MM.1S (cell line): ENCODE measurements around the gene FAM186B.
A peak's percentile ranks its signal among the peaks of the same experiment; 100 is the strongest.
"Not testable (repeated sequence)": the region's sequence is repeated elsewhere in the genome, so short reads cannot be mapped to it uniquely, and the experiment has no call there.

Source experiments
- DNase-seq: peaks from one replicate; pipeline ENCODE4 v3.0.0-alpha.2; 2015
- H2AFZ ChIP-seq: fragments of 300-600 bp; sonication (generic); 2 replicates; pipeline ENCODE4 v1.6.0; 2016; ENCODE audit warnings: antibody characterized with exemption, low read length
- H3F3A ChIP-seq: fragments of 300-600 bp; sonication (generic); 2 replicates; pipeline ENCODE4 v1.6.1; 2016; ENCODE audit warnings: mild to moderate bottlenecking, antibody characterized with exemption, low read length, moderate library complexity, mixed read lengths; ENCODE audit not compliant: insufficient read depth
- H3K27ac ChIP-seq: fragments of 300-600 bp; sonication (generic); 2 replicates; pipeline ENCODE4 v1.5.1; 2016; ENCODE audit warnings: mild to moderate bottlenecking, low read length
- H3K27me3 ChIP-seq: fragments of 300-600 bp; sonication (generic); replicated peaks from 2 replicates; pipeline ENCODE4 v1.6.0; 2016; ENCODE audit warnings: low read length; ENCODE audit not compliant: insufficient read depth
- H3K36me3 ChIP-seq: fragments of 300-600 bp; sonication (generic); replicated peaks from 2 replicates; pipeline ENCODE4 v1.6.1; 2016; ENCODE audit warnings: mild to moderate bottlenecking, low read length, mixed read lengths; ENCODE audit not compliant: insufficient read depth
- H3K4me1 ChIP-seq: fragments of 300-600 bp; sonication (generic); 2 replicates; pipeline ENCODE4 v1.6.1; 2016; ENCODE audit warnings: low read length, mixed read lengths
- H3K4me2 ChIP-seq: fragments of 300-600 bp; sonication (generic); 2 replicates; pipeline ENCODE4 v1.6.0; 2016; ENCODE audit warnings: low read depth, low read length
- H3K4me3 ChIP-seq: fragments of 300-600 bp; sonication (generic); 2 replicates; pipeline ENCODE4 v1.5.1; 2016; ENCODE audit warnings: low read length, mixed read lengths
- H3K79me2 ChIP-seq: fragments of 300-600 bp; sonication (generic); 2 replicates; pipeline ENCODE4 v1.6.1; 2016; ENCODE audit warnings: mixed run types, low read length, mixed read lengths
- H3K9ac ChIP-seq: fragments of 300-600 bp; sonication (generic); 2 replicates; pipeline ENCODE4 v1.6.1; 2016; ENCODE audit warnings: low read length, mixed read lengths
- H3K9me2 ChIP-seq: fragments of 300-600 bp; sonication (generic); replicated peaks from 2 replicates; pipeline ENCODE4 v1.6.1; 2016; ENCODE audit warnings: mild to moderate bottlenecking, low read length, mixed read lengths; ENCODE audit not compliant: insufficient read depth
- H3K9me3 ChIP-seq: fragments of 300-600 bp; sonication (generic); replicated peaks from 2 replicates; pipeline ENCODE4 v1.6.1; 2016; ENCODE audit warnings: mild to moderate bottlenecking, low read length, mixed read lengths; ENCODE audit not compliant: insufficient read depth
- H4K20me1 ChIP-seq: fragments of 300-600 bp; sonication (generic); 2 replicates; pipeline ENCODE4 v1.6.1; 2016; ENCODE audit warnings: mild to moderate bottlenecking, low read length, moderate library complexity, mixed read lengths; ENCODE audit not compliant: insufficient read depth
- CTCF ChIP-seq: fragments of 300-600 bp; sonication (generic); IDR thresholded peaks from 2 replicates; pipeline ENCODE4 v1.5.1; 2016; ENCODE audit warnings: antibody characterized with exemption, low read length, mixed read lengths
- EZH2 ChIP-seq: fragments of 300-600 bp; sonication (generic); optimal IDR thresholded peaks from 2 replicates; pipeline ENCODE3; 2017; ENCODE audit warnings: low read depth, mild to moderate bottlenecking, antibody characterized with exemption, low read length, mixed read lengths
- EZH2phosphoT487 ChIP-seq: fragments of 300-600 bp; sonication (generic); IDR thresholded peaks from 2 replicates; pipeline ENCODE4 v1.6.1; 2018; ENCODE audit warnings: antibody characterized with exemption, low read length

FAM186B gene

GRCh38 chr12:49612210-49612609 lies 6.8 kb upstream of the FAM186B start:
- Histone ChIP-seq H3K4me1 (no peaks in the 10 kb centered on the region), H3K9me3 (no peaks in the 10 kb centered on the region), H3K9ac (no peak overlapping the region), H3K4me3 (no peak overlapping the region), H3K4me2 (no peak overlapping the region), H3K27ac (no peak overlapping the region), H3K36me3 (no peaks in the 10 kb centered on the region), H2AFZ (no peak overlapping the region), H3K27me3 (no peaks in the 10 kb centered on the region), H3K79me2 (no peaks in the 10 kb centered on the region), H3K9me2 (no peaks in the 10 kb centered on the region), H3F3A (no peaks in the 10 kb centered on the region), H4K20me1 (no peaks in the 10 kb centered on the region)
- DNase-seq, result no peak
- TF ChIP-seq CTCF (no peak), EZH2phosphoT487 (no peak), EZH2 (no peak)

- not testable (repeated sequence) for H3K9me3 ChIP-seq, H3K4me1 ChIP-seq, H2AFZ ChIP-seq, H3K27ac ChIP-seq, H3K79me2 ChIP-seq, H3K4me3 ChIP-seq, H3K9me2 ChIP-seq, H3K9ac ChIP-seq, H4K20me1 ChIP-seq, H3K4me2 ChIP-seq, H3F3A ChIP-seq, H3K27me3 ChIP-seq, DNase-seq, H3K36me3 ChIP-seq
Observed at GRCh38 chr12:49610785-49611184, 5.3 kb upstream of the FAM186B start.

GRCh38 chr12:49609875-49610154 lies 4.4 kb upstream of the FAM186B start:
- no peak for DNase-seq

More at GRCh38 chr12:49609875-49610154, 4.4 kb upstream of the FAM186B start:
- no peak overlapping the region for H3K27ac ChIP-seq
- H3K9me2 ChIP-seq, result no peaks in the 10 kb centered on the region
- H4K20me1 ChIP-seq, result no peaks in the 10 kb centered on the region
- TF ChIP-seq EZH2, result no peak
- TF ChIP-seq CTCF, result peak; percentile 8; the same call in 1 of the 2 replicates
- H3K9ac ChIP-seq, result no peak overlapping the region
- H2AFZ ChIP-seq, result no peak overlapping the region
- H3K36me3 ChIP-seq, result no peaks in the 10 kb centered on the region
- no peaks in the 10 kb centered on the region for H3K27me3 ChIP-seq
- H3K79me2 ChIP-seq, result no peaks in the 10 kb centered on the region
- H3F3A ChIP-seq, result no peaks in the 10 kb centered on the region
- H3K4me1 ChIP-seq, result no peaks in the 10 kb centered on the region
- no peak overlapping the region for H3K4me2 ChIP-seq
- no peaks in the 10 kb centered on the region for H3K9me3 ChIP-seq
- H3K4me3 ChIP-seq, result no peak overlapping the region
